ENCODE results near the gene GDF9. TPM values are rescaled to one million over a fixed set of nuclear protein-coding genes. Genes with fewer than 3 reads are reported as not detected.

The GDF9 gene
- total RNA-seq, 1 experiment from 2014 or later, result 2.4 TPM

DNA sequence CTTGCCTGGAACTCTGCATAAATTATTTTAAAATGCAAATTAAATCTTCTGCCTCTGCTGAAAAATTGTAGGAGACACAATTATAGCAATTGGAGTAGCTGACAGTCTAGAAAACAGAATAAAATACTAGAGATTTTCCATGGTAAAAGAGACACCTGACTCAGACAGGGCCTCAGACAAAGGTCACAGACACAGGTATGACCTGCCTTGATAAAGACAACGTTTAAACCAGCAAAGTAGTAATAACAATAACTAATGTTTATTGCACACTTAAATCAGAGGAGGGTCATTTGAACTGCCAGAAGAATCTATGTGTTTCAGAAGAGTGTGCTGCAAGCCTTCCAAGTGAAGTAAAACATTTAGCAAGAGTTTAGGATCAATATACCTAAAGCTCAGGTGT is 49.3 kb downstream of the GDF9 start:
- DNase-seq (ENCODE audit: low spot score), result no peak

- no peak for DNase-seq (ENCODE audit: low spot score)
These were observed 49.7 kb downstream of the GDF9 start for GRCh38 chr5:132816554-132816953.

DNA sequence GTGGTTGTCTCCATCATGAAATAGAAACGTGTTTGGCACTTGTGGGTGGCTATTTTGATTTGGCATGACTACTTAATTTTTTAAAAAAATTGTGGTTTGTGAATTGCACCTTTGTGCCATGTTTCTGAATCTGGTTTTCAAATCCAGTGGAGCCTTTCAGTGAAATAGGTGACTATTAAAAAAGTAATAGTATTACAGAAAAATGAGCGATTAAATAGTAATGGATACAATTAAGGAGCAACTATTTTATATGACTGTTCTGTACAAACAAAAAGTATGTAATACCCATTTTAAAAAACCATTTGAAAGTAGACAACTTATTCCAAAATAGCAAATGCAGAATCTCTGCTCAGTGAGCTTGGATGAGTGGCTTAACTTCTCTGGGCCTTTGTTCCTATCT is 50.2 kb downstream of the GDF9 start:
- no peak for DNase-seq (ENCODE audit: low spot score)

GRCh38 chr5:132815454-132815853 is 50.8 kb downstream of the GDF9 start:
- DNase-seq (ENCODE audit: low spot score), result no peak

GRCh38 chr5:132814503-132815294 is 51.6 kb downstream of the GDF9 start:
- DNase-seq (ENCODE audit: low spot score), result no peak

- no peak for DNase-seq (ENCODE audit: low spot score)
These were observed 52.4 kb downstream of the GDF9 start for GRCh38 chr5:132813599-132814502.

GRCh38 chr5:132812781-132813598 is 53.3 kb downstream of the GDF9 start, which contains the start of gene SOWAHA:
Gene SOWAHA (plus strand): TSS chr5:132813302. CDS start chr5:132813622, 320 bp downstream.
- DNase-seq (ENCODE audit: low spot score), result no peak

DNA sequence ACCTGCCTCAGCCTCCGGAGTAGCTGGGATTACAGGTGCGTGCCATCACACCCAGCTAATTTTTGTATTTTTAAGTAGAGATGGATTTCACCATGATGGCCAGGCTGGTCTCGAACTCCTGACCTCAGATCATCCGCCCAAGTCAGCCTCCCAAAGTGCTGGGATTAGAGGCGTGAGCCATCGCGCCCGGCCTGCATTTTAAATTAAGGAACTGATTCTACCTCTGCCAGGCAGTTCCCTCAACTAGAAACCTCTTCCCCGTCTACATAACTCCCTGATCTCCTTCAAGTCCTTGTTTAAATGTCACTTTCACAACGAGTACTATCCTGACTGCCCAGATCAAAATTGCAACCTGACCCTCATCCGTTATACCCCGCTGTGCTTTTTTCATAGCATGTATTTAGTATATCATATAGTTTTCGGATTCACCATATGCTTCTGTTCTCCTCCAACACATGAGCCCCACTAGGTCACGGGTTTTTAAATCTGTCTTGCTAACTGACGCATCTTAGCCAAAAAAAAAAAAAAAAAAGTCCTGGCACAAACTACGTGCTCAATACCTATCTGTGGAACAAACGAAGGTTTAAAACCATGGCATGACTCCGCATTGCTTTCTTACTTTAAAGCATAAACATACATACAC is 54.0 kb downstream of the GDF9 start:
- no peak for DNase-seq (ENCODE audit: low spot score)

Other genes starting within 250 kb of the GDF9 start
- gene IL13, start 208.3 kb downstream of the GDF9 start, total RNA-seq (2014; rRNA removed; shearing (Covaris generic)), result not detected in 2 replicates
- not detected in 2 replicates for gene IL4, start 192.5 kb downstream of the GDF9 start, total RNA-seq (2014; rRNA removed; shearing (Covaris generic))
- 10.6 and 16.4 TPM in 2 replicates for gene KIF3A, start 128.9 kb downstream of the GDF9 start, total RNA-seq (2014; rRNA removed; shearing (Covaris generic))
- not detected in 2 replicates for gene CCNI2, start 119.0 kb downstream of the GDF9 start, total RNA-seq (2014; rRNA removed; shearing (Covaris generic))
- 48.1 and 55.4 TPM in 2 replicates for gene SEPTIN8, start 89.2 kb downstream of the GDF9 start, total RNA-seq (2014; rRNA removed; shearing (Covaris generic))
- gene SOWAHA, start 53.2 kb downstream of the GDF9 start, total RNA-seq (2014; rRNA removed; shearing (Covaris generic)), result not detected in 2 replicates
- 5.6 and 6.1 TPM in 2 replicates for gene SHROOM1, start 35.8 kb downstream of the GDF9 start, total RNA-seq (2014; rRNA removed; shearing (Covaris generic))
- 198 and 275 TPM in 2 replicates for gene UQCRQ, start 173 bp upstream of the GDF9 start, total RNA-seq (2014; rRNA removed; shearing (Covaris generic))
- 0.38 and 1.9 TPM in 2 replicates for gene LEAP2, start 7.2 kb upstream of the GDF9 start, total RNA-seq (2014; rRNA removed; shearing (Covaris generic))
- gene AFF4, start 97.2 kb upstream of the GDF9 start, total RNA-seq (2014; rRNA removed; shearing (Covaris generic)), result 40.1 and 48.0 TPM in 2 replicates
- gene ZCCHC10, start 160.1 kb upstream of the GDF9 start, total RNA-seq (2014; rRNA removed; shearing (Covaris generic)), result 35.3 and 43.4 TPM in 2 replicates
- 227 and 236 TPM in 2 replicates for gene HSPA4, start 185.5 kb upstream of the GDF9 start, total RNA-seq (2014; rRNA removed; shearing (Covaris generic))